HG03469 (cell line): Measurements from ENCODE around the gene ATP13A3.

Source experiments
- ATAC-seq: cut with Tn5 transposase; IDR thresholded peaks from one replicate; pipeline ENCODE4 v1.9.1; 2021; ENCODE audit warnings: mild to moderate bottlenecking, moderate library complexity, moderate number of reproducible peaks; ENCODE audit not compliant: unreplicated experiment

ATP13A3 gene

DNA sequence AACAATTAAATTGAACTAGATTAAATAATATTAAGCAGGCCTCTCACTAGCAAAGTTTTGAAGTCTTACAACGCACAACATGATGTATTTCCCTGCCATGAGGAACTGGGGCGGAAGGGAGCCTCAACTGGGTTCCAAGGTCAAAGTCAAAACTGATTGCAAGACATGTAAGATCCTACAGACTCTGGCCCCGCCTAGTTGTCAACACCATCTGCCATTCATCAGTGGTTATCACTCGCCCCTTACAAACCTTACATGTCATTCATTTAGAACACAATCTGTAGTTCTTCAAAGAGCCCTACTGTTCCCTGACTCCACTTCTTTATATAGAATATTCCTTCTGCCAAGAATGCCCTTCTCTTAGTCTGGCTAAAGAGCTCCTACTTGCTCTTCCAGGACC, 10.0 kb downstream of the ATP13A3 start:
- ATAC-seq: no peak

DNA sequence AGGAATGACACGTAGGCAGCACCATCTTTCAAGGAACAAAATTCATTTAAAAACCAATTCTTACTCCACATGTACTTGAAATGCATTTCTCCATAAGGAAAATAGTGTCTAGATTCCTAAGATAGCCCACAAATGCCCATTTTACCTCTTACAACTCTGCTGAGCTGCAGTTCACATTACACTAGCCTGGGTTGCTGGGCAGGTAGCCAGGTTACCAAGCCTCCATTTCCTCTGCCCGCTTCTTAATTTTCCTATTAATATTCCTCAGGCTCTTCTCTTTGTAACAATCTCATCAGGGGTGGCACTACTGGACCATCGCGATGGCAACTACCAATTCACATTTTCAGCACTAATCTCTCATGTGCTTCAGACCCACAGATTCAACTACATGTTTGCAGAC, 10.8 kb downstream of the ATP13A3 start:
- ATAC-seq: no peak

DNA sequence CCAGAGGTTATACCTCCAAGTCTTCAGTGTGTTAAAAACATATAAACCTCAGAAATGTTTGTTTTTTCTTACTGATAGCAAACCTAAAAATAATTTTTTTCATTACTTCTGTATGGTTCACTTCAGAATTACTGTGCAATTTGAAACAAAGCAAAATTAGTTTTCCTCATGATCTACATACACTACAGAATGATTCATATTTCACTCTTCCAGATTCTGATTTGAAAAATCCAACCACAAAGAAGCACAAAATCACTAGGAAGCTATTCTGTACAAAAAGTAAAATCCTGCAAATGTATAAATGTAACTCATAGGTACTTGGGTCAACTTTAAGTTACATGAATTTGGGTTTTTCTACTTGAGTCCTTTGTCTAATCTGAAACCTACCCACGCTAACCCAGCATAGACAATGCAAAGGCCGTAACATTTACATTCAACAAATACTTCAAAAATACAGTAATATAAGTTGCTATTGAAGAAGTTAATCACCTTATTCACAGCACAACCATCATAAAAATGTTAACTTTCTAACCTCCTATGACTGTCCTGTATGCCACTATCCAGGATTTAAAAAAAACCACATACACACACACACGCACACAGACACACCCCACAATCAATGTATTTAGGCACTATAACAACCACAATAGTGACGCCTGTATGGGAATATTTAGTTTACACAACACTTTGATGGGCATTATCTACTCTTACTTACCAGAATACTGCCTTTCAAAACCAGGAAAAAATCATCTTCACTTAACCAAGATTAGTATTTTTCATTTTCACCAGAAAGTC, 11.5 kb downstream of the ATP13A3 start:
- ATAC-seq: no peak

DNA sequence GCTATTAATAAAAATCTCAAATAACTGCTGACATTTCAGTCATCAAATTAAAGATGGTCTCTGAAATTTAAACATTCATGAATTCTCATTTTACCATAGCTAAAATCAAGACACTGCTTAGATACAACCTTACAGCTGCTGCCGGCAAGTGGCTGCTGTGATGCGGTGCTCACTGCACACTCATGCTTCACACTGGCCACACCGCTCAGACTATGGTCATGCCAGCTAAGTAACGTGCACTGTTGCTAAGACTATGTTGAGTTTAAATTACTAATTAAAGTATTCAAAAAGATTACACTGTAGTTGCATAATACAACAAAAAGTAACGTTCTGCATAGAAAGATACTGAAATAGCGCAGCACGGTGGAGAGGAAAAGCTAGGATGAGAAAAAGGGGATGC, 12.1 kb downstream of the ATP13A3 start:
- no peak for ATAC-seq

DNA sequence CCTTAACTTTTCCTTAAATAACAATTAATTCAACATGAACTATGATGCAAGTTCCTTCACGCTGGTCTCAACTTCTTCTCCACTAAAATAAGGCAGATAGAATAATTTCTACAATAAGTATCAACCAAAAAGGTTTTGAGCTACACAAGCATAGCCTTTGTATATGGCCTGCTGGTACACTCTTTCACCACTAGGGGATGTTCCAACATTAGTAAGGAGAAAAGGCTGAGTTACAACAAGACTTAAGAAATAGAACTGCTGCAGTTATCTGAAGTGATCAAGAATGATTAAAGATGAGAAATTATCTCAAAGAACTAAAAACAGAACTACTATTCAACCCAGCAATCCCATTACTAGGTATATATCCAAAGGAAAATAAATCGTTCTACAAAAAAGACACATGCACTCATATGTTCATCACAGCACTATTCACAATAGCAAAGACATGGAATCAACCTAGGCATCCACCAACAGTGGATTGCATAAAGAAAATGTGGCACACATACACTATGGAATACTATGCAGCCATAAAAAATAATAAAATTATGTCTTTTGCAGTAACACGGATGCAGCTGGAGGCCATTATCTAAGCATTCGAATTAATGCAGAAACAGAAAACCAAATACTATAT, 14.4 kb downstream of the ATP13A3 start:
- peak; percentile 61 for ATAC-seq

DNA sequence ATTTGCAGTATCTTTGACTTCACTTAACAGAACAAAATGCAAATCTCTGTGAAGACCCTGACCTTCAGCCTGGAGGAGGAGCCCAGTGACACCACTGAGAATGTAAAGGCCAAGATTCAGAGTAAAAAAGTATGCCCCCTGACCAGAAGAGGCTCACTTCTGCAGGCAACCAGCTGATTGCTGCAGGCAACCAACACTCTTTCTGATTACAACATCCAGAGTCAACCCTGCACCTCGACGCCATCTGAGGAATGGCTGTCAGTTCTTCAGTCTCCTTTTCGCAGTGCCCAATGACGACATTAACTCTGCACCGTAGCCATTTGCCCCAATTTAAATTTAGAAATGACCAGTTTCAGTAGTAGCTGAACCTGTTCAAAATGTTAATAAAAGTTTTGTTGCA, 14.9 kb downstream of the ATP13A3 start:
- no peak for ATAC-seq

DNA sequence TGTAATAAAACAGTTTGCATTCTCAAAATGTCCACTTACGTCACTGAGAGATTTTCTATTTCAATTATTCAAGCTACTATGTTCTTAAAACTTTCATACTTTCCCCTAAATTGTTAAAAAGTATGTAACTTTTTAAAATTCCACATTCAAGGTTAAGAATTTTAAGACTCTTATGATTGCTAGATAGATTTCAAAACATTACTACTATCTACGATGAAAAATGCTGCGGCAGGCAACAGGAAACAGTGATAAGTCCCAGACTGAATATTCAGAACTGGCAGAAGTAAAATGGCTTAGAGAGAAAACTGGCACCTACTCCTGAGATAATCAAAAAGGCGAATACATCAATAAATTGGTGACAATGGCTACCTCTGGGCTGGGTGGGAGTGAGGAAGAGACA, 16.2 kb downstream of the ATP13A3 start:
- ATAC-seq: no peak

DNA sequence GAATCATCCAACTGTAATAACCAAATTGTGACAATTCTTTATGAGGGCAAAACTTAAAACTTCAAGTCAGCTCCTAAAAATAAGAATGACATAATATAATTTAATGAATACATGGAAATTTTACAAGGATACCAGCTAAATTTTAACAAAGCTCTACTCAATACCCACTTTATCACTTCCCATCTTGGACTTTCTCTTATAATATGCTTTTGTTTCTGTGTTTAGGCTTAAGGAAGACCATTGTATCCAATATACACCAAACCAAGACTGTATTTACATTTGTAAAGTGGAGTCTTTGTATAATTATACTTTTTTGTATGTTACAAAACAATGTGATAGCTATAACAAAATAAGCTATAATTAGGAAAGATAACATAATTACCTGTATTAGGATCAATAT, 16.8 kb downstream of the ATP13A3 start:
- no peak for ATAC-seq

DNA sequence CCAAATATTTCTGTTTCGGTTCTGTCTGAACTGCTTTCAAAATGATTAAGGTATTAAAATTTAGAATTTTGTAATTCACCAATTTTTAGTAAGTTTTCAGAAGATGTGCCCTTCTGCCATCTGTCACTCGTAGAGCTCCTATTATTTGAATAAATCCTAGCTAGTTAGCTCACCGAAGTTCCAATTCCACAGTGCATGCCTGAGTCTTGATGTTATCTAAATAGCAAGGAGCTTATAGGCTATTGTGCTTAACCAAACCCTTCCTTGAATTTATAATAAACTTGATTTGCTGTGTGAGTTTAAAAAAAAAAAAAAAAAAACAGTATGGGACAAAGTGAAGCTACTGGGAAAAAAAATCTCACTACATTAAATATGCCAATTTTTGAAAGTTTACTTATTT, 18.7 kb downstream of the ATP13A3 start:
- ATAC-seq: no peak

DNA sequence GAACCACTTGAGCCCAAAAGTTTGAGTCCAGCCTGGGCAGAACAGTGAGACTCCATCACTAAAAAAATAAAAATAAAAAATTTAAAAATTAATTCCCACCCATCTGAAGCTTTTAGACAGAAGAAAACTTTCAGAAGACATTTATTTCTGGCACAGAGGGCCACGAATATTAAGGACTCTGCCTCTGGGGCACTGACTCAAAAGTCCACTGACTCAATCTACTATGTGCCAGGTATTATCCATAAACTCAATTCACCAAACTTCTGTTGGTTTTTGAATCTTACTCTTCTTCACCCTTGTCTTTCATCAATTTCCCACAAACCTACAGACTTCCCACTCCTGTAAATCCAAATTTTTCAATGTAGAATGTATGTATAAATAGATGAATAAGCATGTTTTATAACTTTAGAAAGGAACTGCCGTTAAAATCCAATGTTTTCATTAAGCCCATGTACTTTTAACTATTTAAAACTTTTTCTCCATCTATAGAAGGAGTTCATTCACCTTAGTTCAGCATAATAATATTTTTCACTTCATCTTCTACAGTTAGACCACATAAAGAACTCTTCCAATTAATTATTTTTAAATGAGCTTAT, 19.9 kb downstream of the ATP13A3 start:
- ATAC-seq: no peak

DNA sequence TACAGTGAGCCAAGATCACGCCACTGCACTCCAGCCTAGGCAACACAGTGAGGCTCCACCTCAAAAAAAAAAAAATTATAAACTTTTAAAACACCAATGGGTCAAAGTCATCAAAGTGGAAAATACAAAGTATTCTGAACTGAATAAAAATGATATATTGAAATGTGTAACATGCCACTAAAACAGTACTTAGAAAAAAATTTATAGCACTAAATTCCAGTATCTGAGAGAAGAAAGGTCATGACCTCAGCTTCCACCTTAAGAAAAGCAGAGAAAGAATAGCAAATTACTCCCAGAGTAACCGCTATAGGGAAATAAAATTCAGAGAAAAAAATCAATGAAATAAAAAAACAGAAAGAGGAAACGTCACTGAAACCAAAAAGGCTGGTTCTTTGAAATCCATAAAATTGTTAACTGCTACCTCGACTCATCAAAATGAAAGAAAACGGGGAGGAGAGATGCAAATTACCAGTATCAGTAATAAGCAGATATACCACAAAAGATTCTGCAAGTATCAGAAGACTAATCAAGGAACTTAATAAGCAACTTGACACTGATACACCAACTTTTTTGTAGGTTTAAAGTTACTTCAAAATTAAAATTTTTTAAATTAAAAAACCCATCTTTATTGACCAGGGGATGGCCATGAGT, 20.8 kb downstream of the ATP13A3 start:
- no peak for ATAC-seq

DNA sequence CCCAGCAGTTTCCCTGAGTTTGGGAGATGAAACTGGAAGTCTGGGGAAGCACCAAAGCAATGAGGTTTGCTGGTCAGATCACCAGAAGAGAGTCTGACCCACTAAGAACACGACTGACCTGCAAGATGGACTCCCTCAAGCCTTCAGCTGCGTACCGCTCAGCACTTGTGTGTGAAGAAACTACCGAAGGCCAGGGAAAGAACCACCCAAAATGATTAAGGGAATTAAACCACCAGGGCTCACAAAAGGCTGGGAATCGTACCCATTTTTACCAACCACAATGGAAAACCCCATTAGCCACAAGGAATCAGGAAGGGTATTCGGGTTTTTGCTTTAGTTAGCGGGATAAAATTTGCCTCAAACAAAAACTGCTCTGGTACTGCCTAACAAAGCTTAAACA, 21.6 kb downstream of the ATP13A3 start:
- ATAC-seq: no peak

DNA sequence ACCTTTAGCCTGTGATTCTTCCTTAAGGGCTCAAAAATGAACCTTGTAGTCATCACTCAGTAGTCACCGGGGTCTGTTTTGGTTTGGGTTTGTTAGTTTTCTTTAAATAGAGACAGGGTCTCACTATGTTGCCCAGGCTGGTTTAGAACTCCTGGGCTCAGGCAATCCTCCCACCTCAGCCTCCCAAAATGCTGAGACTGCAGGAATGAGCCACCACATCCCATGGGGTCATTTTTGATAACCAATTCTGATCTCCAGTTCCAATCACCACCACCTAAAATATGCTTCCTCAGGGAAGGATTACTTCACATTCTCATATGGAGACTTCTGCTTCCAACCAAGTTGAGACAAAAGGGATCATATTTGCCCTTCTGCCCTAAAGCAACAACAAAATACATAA, 22.1 kb downstream of the ATP13A3 start:
- no peak for ATAC-seq

DNA sequence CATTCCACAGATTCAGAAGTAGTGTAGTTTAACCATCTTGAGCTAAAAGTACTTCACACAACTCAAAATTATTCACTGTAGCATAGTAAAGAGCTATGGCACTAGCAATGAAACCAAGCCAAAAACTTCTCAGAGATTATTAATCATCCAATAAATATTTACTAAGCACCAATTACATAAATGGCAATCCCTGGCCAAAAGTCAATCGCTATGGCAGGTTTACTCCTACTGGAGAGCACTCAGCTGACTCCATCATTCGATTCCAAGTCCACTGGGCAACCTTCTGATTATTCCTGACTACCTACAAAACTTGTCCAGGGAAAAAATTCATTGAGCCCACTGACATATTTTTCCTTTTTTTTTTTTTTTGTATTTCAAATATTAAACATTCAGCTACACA, 23.9 kb downstream of the ATP13A3 start:
- no peak for ATAC-seq

DNA sequence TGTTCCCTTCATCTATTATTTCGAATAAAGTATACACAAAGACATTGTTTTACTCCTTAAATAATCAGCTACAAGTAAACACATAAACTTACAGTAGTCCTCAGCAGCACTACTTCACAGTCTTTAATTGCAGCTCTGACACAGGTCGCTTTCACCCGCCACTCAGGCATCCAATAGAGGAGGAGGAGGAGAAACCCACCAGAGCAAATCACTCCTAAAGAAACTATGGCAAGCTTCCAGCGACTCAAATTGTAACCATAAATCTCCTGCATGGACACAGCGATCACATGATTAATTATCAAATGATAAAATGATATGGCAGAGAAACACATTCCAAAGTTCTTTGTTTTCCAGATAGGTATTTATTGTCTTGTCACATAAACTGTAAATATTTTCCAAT, 26.2 kb downstream of the ATP13A3 start:
- ATAC-seq: no peak

DNA sequence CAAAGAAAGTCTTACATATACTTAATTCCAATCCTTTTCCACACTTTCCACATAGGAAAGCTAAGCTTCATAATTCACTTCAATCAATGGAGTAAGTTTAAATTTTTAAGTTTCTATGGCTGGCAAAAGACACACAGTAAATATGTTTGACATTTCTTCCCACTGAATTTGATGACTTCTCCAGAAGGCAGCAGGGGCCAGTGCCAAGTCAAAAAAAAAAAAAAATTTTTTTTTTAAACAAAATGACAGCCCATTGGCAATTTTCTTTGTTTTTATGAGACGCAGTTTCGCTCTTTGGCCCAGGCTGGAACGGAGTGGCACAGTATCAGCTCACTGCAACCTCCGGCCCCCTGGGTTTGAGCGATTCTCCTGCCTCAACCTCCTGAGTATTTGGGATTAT, 28.7 kb downstream of the ATP13A3 start:
- no peak for ATAC-seq

DNA sequence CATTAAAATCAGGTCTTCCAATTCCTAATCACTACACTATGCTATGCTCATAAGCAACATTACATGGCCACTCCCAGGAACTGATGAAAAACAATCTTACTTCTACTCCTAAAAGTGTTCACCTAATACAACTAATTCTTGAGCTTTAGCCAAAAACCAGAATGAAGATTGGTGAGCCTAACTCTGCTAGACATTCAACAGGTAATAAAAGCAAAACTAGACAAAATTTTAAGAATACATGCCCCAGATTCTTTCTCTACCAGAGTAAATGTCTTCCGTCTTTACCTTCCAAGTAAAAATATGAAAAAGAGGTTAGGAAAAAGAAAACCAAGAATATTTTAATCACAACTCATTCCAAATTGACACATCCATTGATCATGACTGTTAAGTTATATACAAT, 31.3 kb downstream of the ATP13A3 start:
- no peak for ATAC-seq

DNA sequence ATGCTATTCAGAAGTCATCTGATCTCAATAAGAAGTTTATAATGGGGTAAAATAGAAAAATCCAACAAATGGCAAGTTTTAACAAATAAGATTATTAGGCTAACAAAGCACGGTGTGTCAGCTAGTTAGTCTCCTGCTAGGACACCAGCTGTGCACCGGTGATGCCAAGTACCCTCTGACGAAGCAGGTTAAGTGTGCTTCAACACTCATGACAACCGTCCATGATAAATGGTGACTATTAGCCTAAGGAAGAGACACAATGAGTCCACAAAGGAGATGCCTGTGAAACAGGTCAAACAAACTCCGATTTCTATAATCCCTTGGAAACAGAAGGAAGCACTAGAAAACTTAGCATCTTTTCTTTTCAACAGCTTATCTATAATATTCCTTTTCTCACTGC, 36.5 kb downstream of the ATP13A3 start:
- no peak for ATAC-seq

DNA sequence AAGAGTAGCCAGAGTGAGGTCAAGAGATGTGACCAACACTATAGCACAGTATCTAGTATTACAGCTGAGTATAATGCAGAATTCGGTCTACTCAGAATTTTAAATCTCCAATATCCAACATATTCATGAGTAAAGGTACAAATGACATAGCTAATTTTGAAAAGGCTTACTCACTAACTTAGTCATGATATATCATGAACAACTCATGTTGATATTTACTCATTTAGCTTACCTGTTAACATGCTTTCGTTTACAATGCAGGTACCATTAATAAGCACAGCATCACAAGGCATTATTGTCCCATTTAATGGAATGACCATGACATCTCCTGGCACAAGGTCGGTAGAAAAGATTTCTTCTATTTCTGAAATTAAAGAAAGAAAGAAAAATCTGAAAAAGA, 36.9 kb downstream of the ATP13A3 start:
- ATAC-seq: no peak

DNA sequence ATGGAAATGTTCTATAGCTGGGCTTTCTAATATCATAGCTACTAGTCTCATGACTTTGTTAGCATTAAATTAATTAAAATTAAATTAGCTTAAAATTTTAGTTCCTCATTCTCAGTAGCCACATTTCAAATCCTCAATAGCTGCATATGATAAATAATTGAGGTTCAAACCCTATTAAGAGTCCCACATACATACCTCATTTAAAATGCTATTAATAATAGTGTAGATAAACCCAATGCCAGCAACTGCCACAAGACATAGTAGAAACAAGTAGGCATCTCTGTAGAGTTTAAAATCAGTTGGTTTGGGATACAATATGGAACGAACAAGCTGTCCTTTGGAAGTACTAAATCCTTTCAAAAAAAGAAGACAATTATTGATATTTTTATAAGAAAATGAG, 39.1 kb downstream of the ATP13A3 start:
- ATAC-seq: no peak

DNA sequence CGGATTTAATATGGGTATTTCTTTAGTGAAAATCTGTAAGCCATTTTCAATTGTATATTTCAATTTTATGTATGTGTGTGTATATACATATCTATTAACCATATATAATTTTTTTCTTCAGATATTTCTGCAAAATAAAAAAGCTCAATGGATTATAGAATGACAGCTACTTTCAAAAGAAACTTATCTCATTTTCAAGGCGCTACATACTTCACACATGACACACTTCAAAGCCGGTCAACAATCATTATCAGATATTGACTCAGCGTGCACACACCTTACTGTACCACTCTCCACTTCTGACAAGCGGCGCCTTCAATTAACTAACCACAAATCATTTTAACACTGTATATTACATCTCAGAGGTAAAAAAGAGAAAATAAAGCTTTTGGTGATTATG, 39.6 kb downstream of the ATP13A3 start:
- no peak for ATAC-seq

DNA sequence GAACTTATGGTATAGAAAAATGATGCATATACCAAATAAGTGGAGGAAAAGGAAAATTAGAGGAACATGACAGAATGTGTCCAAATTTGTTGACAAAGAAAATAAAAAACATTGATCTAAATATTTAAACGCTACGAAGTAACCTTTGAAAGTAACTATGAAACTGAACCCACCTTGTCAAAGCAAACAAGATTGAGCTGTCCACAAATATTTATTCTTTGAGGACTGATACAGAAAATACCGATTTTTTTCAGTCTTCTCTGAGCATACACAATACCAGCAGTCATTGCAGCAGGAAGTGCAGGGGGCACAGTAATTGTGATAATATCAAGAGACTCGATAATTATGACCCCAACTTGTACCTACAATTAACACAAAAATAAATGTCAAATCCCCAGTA, 40.0 kb downstream of the ATP13A3 start:
- ATAC-seq: no peak
